Fibroblast of villous mesenchyme (primary cell): ENCODE data around the gene GFPT1. TPM values are rescaled to one million over a fixed set of nuclear protein-coding genes. Genes with fewer than 3 reads are reported as not detected.

Experiments used
- DNase-seq: peaks from one replicate; pipeline ENCODE4 v3.0.0-alpha.2; 2010; ENCODE audit warnings: low read depth
- H3K4me3 ChIP-seq: 2 replicates; pipeline ENCODE4 v1.5.1; 2011; ENCODE audit warnings: low read depth, mild to moderate bottlenecking, low read length
- total RNA-seq: library from RNA; depleted of rRNA; stranded (reverse); fragments of >200 nt; gene quantifications from 2 replicates; pipeline ENCODE4 v1.2.3, GENCODE V29; 2012
- TF ChIP-seq, protein P1 (sequence below): IDR thresholded peaks from 2 replicates; pipeline ENCODE4 v1.5.1; 2012; ENCODE audit warnings: low read depth, mild to moderate bottlenecking, low read length; ENCODE audit not compliant: insufficient read depth

Gene GFPT1
- total RNA-seq, 1 donor, result 75.1 TPM

- TF ChIP-seq, protein P1, sequence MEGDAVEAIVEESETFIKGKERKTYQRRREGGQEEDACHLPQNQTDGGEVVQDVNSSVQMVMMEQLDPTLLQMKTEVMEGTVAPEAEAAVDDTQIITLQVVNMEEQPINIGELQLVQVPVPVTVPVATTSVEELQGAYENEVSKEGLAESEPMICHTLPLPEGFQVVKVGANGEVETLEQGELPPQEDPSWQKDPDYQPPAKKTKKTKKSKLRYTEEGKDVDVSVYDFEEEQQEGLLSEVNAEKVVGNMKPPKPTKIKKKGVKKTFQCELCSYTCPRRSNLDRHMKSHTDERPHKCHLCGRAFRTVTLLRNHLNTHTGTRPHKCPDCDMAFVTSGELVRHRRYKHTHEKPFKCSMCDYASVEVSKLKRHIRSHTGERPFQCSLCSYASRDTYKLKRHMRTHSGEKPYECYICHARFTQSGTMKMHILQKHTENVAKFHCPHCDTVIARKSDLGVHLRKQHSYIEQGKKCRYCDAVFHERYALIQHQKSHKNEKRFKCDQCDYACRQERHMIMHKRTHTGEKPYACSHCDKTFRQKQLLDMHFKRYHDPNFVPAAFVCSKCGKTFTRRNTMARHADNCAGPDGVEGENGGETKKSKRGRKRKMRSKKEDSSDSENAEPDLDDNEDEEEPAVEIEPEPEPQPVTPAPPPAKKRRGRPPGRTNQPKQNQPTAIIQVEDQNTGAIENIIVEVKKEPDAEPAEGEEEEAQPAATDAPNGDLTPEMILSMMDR, result no peak
- DNase-seq, result no peak
- no peak overlapping the region for H3K4me3 ChIP-seq
These were observed 10.6 kb downstream of the GFPT1 start for GRCh38 chr2:69376403-69376802.

GRCh38 chr2:69375494-69376353, 11.3 kb downstream of the GFPT1 start:
- H3K4me3 ChIP-seq, result no peak overlapping the region
- TF ChIP-seq, protein P1, result peak; percentile 65
- peak; percentile 60 for DNase-seq

GRCh38 chr2:69372767-69373166, 14.3 kb downstream of the GFPT1 start:
- H3K4me3 ChIP-seq, result no peak overlapping the region
- DNase-seq, result no peak
- TF ChIP-seq, protein P1, result no peak

DNA sequence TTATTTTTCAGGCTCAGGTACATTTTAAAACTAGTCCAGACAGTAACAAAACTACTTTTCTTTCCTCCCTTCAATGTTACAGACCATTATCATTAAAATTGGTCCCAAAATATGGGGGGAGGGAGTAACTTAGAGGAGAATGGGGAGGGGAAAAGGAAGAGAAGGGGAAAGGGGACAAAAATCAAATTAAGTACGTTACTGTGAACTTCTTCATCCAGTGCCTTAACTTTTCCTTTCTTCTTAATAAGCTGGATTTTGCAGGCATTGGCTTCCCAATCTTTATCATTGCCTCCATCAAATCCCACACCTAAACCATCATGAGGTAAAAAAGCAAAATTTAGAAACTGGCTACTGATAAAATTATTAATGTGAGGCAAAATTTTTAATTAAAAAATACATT, 17.2 kb downstream of the GFPT1 start:
- H3K4me3 ChIP-seq, result no peak overlapping the region
- TF ChIP-seq, protein P1, result no peak
- no peak for DNase-seq

DNA sequence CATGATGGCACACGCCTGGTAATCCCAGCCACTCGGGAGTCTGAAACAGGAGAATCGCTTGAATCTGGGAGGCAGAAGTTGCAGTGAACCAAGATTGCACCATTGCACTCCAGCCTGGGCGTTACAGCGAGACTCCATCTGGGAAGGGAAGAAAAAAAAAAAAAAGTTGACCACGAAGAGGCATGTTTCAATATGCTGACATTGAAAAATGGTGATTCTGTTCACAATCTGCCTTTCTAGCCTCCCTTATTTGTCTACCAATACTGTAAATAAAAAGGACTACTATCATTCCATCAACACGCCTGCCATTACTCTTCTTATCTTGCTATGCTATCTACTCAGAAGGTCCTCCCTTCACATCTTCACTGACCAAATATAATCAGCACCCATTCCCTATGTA, 18.4 kb downstream of the GFPT1 start:
- TF ChIP-seq, protein P1, result no peak
- H3K4me3 ChIP-seq, result no peak overlapping the region
- DNase-seq, result no peak

GRCh38 chr2:69359371-69359770, 27.7 kb downstream of the GFPT1 start:
- no peak for DNase-seq
- TF ChIP-seq, protein P1, result no peak
- H3K4me3 ChIP-seq, result no peak overlapping the region
